Renal cortex interstitium (tissue), 15 donors: ENCODE data around the gene PHKG2. TPM values are rescaled to one million over a fixed set of nuclear protein-coding genes. Genes with fewer than 3 reads are reported as not detected.
"Not testable (repeated sequence)": the region's sequence is repeated elsewhere in the genome, so short reads cannot be mapped to it uniquely, and the experiment has no call there.

Source experiments
- DNase-seq, 11 donors: peaks; one replicate each; pipeline ENCODE4 v3.0.0-alpha.2; 2013; ENCODE audit warnings: low read depth in 9 of 11, low spot score in 4 of 11; ENCODE audit errors: extremely low read depth in 1 of 11
- long read RNA-seq, 16 experiments: transcript quantifications; one replicate each; lab custom pipeline, GENCODE V29; 2026
- polyA plus RNA-seq, 3 donors: library from polyadenylated mRNA; unstranded; fragments of 120-200 nt; gene quantifications; one replicate each; pipeline ENCODE4 v1.2.1, GENCODE V29; 2013; ENCODE audit not compliant: insufficient read length in 3 of 3

Gene PHKG2
- 10 to 100 TPM; 29.8 to 39.2 (median 30.1) TPM for polyA plus RNA-seq
- long read RNA-seq, donor 1, full-length matches to known transcripts: 4 of 4 reads
- long read RNA-seq, donor 1, partial matches to known transcripts: 0 of 4 reads
- long read RNA-seq, donor 1, other reads (novel, unspliced or antisense): 0 of 4 reads
- long read RNA-seq, donor 2, full-length matches to known transcripts: 2 of 2 reads
- long read RNA-seq, donor 2, partial matches to known transcripts: 0 of 2 reads
- long read RNA-seq, donor 2, other reads (novel, unspliced or antisense): 0 of 2 reads
- long read RNA-seq, donor 3, full-length matches to known transcripts: 9 of 9 reads
- long read RNA-seq, donor 3, partial matches to known transcripts: 0 of 9 reads
- long read RNA-seq, donor 3, other reads (novel, unspliced or antisense): 0 of 9 reads
- long read RNA-seq, donor 4, full-length matches to known transcripts: 6 of 6 reads
- long read RNA-seq, donor 4, partial matches to known transcripts: 0 of 6 reads
- long read RNA-seq, donor 4, other reads (novel, unspliced or antisense): 0 of 6 reads
- long read RNA-seq, donor 5: 0 reads
- long read RNA-seq, donor 6, full-length matches to known transcripts: 5 of 5 reads
- long read RNA-seq, donor 6, partial matches to known transcripts: 0 of 5 reads
- long read RNA-seq, donor 6, other reads (novel, unspliced or antisense): 0 of 5 reads
- long read RNA-seq, donor 7, full-length matches to known transcripts: 6 of 6 reads
- long read RNA-seq, donor 7, partial matches to known transcripts: 0 of 6 reads
- long read RNA-seq, donor 7, other reads (novel, unspliced or antisense): 0 of 6 reads
- long read RNA-seq, donor 8: 0 reads
- long read RNA-seq, donor 9, full-length matches to known transcripts: 7 of 7 reads
- long read RNA-seq, donor 9, partial matches to known transcripts: 0 of 7 reads
- long read RNA-seq, donor 9, other reads (novel, unspliced or antisense): 0 of 7 reads
- long read RNA-seq, donor 10, full-length matches to known transcripts: 1 of 1 reads
- long read RNA-seq, donor 10, partial matches to known transcripts: 0 of 1 reads
- long read RNA-seq, donor 10, other reads (novel, unspliced or antisense): 0 of 1 reads
- long read RNA-seq, donor 11: 0 reads
- long read RNA-seq, donor 12, full-length matches to known transcripts: 5 of 5 reads
- long read RNA-seq, donor 12, partial matches to known transcripts: 0 of 5 reads
- long read RNA-seq, donor 12, other reads (novel, unspliced or antisense): 0 of 5 reads
- long read RNA-seq, donor 13: 0 reads
- long read RNA-seq, donor 14, full-length matches to known transcripts: 3 of 3 reads
- long read RNA-seq, donor 14, partial matches to known transcripts: 0 of 3 reads
- long read RNA-seq, donor 14, other reads (novel, unspliced or antisense): 0 of 3 reads
- long read RNA-seq, donor 15, full-length matches to known transcripts: 3 of 3 reads
- long read RNA-seq, donor 15, partial matches to known transcripts: 0 of 3 reads
- long read RNA-seq, donor 15, other reads (novel, unspliced or antisense): 0 of 3 reads
- long read RNA-seq, donor 16, full-length matches to known transcripts: 11 of 27 reads
- long read RNA-seq, donor 16, partial matches to known transcripts: 16 of 27 reads
- long read RNA-seq, donor 16, other reads (novel, unspliced or antisense): 0 of 27 reads

GRCh38 chr16:30747799-30748633 lies at the start of gene PHKG2:
PHKG2 (plus strand) TSS chr16:30748425; CDS start chr16:30748821, 396 bp downstream.
- DNase-seq: peak; percentile 94 to 99 (median 98)

GRCh38 chr16:30698816-30699614 lies 49.2 kb upstream of the PHKG2 start, which contains the start of gene SRCAP:
SRCAP (plus strand) TSS chr16:30699171; CDS start chr16:30700825, 1,654 bp downstream.
- peak; percentile 46 to 81 (median 71) for DNase-seq

GRCh38 chr16:30699615-30700099 lies 48.6 kb upstream of the PHKG2 start:
- DNase-seq: no peak

- no peak for DNase-seq
These were observed 47.7 kb upstream of the PHKG2 start for GRCh38 chr16:30700491-30700890.

- no peak for DNase-seq
These were observed 47.3 kb upstream of the PHKG2 start for GRCh38 chr16:30700971-30701370.

GRCh38 chr16:30703071-30703470 lies 45.2 kb upstream of the PHKG2 start:
- DNase-seq: not testable (repeated sequence)

- DNase-seq: no peak
These were observed 44.3 kb upstream of the PHKG2 start for GRCh38 chr16:30703971-30704370.

- no peak for DNase-seq
These were observed 42.2 kb upstream of the PHKG2 start for GRCh38 chr16:30706046-30706445.

- no peak for DNase-seq
These were observed 37.3 kb upstream of the PHKG2 start for GRCh38 chr16:30710971-30711370.

- no peak for DNase-seq
These were observed 36.5 kb upstream of the PHKG2 start for GRCh38 chr16:30711712-30712111.

GRCh38 chr16:30715750-30716445 lies 32.3 kb upstream of the PHKG2 start:
- DNase-seq: no peak

GRCh38 chr16:30720086-30720485 lies 28.1 kb upstream of the PHKG2 start:
- DNase-seq: no peak

GRCh38 chr16:30720694-30721093 lies 27.5 kb upstream of the PHKG2 start:
- DNase-seq: no peak

GRCh38 chr16:30721167-30721566 lies 27.1 kb upstream of the PHKG2 start:
- no peak for DNase-seq

- no peak for DNase-seq
These were observed 26.6 kb upstream of the PHKG2 start for GRCh38 chr16:30721606-30722005.

- no peak for DNase-seq
These were observed 25.8 kb upstream of the PHKG2 start for GRCh38 chr16:30722443-30722842.
